Lower leg skin (tissue), 3 donors: ENCODE measurements around the gene MTHFSD.

Experiments
- POLR2A ChIP-seq, 2 donors: fragments of 450-650 bp; IDR thresholded peaks; one replicate each; pipeline ENCODE4 v1.6.1; 2016 to 2017; ENCODE audit warnings: antibody characterized with exemption in 2 of 2, mild to moderate bottlenecking in 1 of 2, moderate library complexity in 1 of 2
- TF ChIP-seq, protein P1 (sequence below), 3 donors: fragments of 450-650 bp; IDR thresholded peaks; one replicate each; pipeline ENCODE4 v1.5.1; 2016; ENCODE audit warnings: antibody characterized with exemption in 3 of 3, mild to moderate bottlenecking in 3 of 3, moderate library complexity in 2 of 3

GRCh38 chr16:86545481-86545880 is 9.6 kb downstream of the MTHFSD start:
- TF ChIP-seq, protein P1, sequence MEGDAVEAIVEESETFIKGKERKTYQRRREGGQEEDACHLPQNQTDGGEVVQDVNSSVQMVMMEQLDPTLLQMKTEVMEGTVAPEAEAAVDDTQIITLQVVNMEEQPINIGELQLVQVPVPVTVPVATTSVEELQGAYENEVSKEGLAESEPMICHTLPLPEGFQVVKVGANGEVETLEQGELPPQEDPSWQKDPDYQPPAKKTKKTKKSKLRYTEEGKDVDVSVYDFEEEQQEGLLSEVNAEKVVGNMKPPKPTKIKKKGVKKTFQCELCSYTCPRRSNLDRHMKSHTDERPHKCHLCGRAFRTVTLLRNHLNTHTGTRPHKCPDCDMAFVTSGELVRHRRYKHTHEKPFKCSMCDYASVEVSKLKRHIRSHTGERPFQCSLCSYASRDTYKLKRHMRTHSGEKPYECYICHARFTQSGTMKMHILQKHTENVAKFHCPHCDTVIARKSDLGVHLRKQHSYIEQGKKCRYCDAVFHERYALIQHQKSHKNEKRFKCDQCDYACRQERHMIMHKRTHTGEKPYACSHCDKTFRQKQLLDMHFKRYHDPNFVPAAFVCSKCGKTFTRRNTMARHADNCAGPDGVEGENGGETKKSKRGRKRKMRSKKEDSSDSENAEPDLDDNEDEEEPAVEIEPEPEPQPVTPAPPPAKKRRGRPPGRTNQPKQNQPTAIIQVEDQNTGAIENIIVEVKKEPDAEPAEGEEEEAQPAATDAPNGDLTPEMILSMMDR (IDR thresholded peaks at IDR 0.05) = no peak
- no peak for TF ChIP-seq POLR2A (IDR thresholded peaks at IDR 0.05)
